DND-41 (cell line): ENCODE data around the gene AMD1.

ENCODE experiments used
- CTCF ChIP-seq: IDR thresholded peaks from 2 replicates; pipeline ENCODE4 v1.5.1; 2012; ENCODE audit warnings: borderline replicate concordance, low read length, moderate library complexity, mild to moderate bottlenecking; ENCODE audit not compliant: poor library complexity, severe bottlenecking; ENCODE audit errors: extremely low read depth
- EZH2 ChIP-seq: IDR thresholded peaks from 3 replicates; pipeline ENCODE4 v1.6.1; 2012; ENCODE audit warnings: borderline replicate concordance, low read depth, mild to moderate bottlenecking, moderate library complexity, low read length, inconsistent platforms; ENCODE audit not compliant: severe bottlenecking

- no peak for TF ChIP-seq CTCF
- no peak for TF ChIP-seq EZH2
These were observed 7.1 kb downstream of the AMD1 start for GRCh38 chr6:110881546-110882273.
